GM10847 (cell line): Measurements from ENCODE around the gene ZNF502.

Experiments
- POLR2A ChIP-seq: IDR thresholded peaks from 2 replicates; pipeline ENCODE4 v1.6.1; 2011; ENCODE audit not compliant: insufficient read length; ENCODE audit errors: extremely low read depth

The ZNF502 gene

DNA sequence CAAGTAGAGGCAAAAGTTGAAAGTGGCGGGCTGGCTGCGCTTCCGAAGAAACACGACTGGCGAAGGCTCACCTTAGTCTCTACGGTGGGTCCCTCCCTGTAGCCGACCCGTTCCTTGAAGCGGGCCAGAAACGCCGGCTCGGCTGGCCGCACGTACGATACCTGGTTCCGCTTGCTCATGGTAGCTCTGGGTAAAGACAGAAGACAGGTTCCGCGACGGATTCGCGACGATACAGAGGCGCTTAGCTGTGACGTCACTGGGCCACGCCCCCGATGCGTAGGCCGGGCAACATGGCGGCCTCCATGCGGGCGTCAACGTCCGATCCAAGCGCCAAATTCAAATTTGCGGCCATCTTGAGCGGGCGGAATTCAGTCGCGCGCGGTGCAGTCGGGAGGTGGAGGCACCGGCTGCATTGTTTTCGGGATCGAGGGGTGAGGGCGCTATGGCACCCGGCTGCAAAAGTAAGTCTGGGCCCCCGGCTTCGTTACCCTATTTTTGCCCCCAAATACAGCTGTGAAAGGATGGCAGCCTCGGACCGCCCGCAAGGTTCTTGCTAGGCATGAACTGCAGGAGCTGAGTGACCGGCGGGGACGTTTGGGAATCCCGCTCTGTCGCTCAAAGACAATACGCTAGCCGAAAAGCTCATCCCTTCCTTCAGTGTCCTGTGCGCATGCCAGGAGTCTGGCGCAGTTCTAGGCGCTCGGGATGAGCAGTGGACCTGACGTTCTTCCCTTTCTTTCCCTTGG is 49.1 kb downstream of the ZNF502 start, which contains the start of the genes KIAA1143 and KIF15:
KIAA1143 (minus strand) TSS at position 196 of the 746 bp plus-strand sequence; CDS start at position 179, 17 bp downstream.
KIF15 (plus strand) TSS at position 371 of the 746 bp plus-strand sequence; CDS start at position 443, 72 bp downstream.
- TF ChIP-seq POLR2A = peak; percentile 50

DNA sequence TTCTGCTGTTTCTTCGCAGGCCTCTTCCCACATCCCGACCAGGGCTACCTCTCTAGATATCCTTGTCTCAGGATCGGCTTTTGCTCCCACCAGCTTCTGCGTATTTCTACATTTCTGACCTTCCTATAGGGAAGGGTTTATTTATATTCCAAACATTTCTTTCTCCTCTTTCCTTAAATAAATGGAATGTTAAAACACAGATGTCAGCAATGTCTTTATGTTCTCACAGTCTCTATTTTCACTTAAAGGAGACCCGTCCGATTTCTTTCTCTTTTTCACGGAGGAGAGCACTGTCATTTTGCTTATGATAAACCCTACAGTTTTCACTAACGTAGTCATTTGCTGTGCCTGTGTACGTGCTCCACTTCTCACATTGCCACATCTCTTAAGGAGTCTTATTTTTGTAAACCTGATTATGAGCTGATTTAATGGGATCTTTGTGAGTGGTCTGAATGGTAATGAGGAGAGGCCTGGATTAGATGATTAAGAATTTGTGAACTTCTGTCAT is 49.8 kb downstream of the ZNF502 start:
- no peak for TF ChIP-seq POLR2A

DNA sequence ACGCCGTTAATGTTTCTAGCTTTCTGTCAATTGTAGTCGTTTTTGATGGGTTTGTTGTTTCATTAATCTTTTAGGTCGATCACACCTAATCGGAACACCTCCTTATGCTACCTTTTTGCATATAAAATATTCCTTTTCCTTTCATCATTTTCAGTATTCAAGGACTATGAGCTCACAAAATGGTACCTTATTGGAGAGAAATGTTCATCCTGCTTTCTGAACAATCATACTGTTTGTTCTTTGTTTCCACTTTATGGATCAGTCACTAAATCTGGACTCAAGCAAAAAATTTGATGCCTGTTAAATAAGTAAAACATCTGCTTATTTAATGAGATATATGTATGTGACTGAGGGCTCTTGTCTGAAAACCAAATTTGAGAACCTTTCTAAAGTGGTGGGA is 50.2 kb downstream of the ZNF502 start:
- TF ChIP-seq POLR2A = no peak

DNA sequence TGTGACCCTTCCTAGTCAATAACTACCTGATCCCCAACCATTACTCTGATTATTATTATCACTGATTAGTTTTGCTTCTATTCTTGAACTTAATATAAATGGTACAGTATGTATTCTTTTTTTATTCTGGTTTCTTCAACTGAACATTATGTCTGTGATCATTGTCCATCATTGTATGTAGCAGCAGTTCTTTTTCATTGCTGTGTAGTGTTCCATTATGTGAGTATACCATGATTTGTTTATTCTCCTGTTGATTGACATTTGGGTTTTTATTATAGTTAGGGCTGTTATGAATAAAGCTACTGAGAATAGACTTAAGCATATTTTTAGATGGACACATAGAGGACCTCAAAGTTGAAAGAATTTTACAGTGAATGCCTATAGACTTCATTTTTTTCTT is 51.8 kb downstream of the ZNF502 start:
- no peak for TF ChIP-seq POLR2A

DNA sequence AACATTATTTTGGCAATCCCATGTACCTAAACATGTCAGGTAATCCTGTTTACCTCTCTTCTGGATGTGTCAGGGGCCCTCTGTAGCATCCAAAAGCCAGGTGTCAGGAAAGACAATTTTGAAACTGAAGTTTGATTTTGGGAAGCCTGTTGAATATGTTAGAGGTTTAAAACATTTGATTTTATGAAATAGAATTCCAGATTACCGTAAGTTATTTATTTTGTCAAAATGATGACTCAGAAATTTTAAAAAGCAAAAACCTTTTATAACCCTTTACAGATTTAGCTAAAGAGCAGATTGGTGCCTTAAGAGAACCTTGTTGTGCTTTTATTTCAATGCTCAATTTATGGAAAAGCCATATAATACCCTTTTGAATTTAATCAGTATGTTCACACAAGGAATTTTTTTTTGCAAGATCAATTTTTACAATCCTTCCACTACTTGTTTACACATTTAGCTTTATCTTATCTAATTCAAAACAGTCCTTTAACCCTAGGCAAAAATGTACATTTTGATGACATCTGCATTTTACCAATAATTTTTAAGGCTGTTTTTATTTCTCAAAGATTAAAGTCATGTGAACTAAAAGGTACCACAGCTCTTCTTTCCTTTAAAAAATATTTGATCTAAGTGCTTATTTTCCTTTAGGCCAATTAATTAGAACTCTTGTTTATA is 59.1 kb downstream of the ZNF502 start:
- TF ChIP-seq POLR2A = no peak

DNA sequence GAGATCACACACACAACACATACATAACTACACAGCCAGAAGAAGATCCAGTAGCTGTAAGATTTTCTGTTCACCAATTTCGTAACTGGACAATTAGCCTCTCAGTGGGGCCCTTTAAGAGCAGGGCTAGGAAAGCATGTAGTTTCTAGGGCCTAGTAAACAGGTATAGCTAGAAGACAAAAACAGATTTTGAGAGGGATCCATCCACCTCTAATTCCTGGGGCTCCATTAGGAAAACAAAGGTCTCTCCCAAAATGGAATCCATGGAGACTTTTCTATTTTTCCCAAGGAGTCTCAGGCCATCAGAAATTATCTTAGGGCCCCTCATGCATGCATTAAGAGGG is 59.6 kb downstream of the ZNF502 start:
- no peak for TF ChIP-seq POLR2A
